Right renal cortex interstitium (tissue), 3 donors: Measurements from ENCODE around the gene TANGO2. TPM values are rescaled to one million over a fixed set of nuclear protein-coding genes. Genes with fewer than 3 reads are reported as not detected.

ENCODE experiments used
- DNase-seq, 3 donors: peaks; one replicate each; pipeline ENCODE4 v3.0.0-alpha.2; 2013; ENCODE audit warnings: low read depth in 3 of 3, low spot score in 2 of 3
- polyA plus RNA-seq, 3 donors: library from polyadenylated mRNA; unstranded; fragments of 120-200 nt; gene quantifications; one replicate each; pipeline ENCODE4 v1.2.1, GENCODE V29; 2013; ENCODE audit not compliant: insufficient read length in 3 of 3

TANGO2 gene
- polyA plus RNA-seq, 3 donors, result 9.3 to 12.0 (median 10.5) TPM

GRCh38 chr22:19994851-19995610 lies 25.9 kb upstream of the TANGO2 start:
- DNase-seq, result no peak

GRCh38 chr22:19995611-19996339 lies 25.1 kb upstream of the TANGO2 start:
- DNase-seq, result no peak

DNA sequence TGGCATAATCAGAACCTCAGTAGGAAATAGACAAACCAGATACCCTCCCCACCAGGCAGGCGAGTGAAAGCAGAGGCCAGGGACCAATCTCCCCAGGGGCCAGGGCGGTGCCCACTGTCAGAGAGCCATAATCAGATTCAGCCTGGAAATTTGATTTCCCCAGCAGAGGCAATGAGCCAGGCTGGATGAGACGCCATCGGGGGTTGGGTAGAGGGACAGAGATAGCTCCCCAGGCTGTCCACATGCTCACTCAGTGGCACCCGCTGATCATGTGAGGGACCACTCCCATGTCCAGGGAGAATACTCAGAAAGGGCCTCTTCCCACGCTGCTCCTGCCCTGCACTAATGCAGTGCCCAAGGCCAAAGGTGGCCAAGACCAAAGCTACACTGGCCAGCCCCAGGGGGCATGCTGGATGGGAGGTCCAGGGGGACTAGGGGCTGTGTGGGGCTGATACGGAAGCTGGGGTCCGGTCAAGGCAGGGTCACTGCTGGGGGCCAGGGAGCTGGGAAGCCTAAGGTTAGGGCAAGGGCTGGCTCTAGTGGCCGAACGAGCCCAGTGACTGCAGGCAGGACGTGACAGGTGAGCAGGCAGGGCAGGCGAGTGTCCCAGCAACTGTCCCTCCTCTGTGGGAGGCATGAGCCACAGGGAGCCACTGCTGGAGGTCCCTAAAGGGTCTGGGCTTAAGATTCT lies 24.1 kb upstream of the TANGO2 start:
- DNase-seq, result no peak

- no peak for DNase-seq
Measured at GRCh38 chr22:19997561-19998231, 23.2 kb upstream of the TANGO2 start.

DNA sequence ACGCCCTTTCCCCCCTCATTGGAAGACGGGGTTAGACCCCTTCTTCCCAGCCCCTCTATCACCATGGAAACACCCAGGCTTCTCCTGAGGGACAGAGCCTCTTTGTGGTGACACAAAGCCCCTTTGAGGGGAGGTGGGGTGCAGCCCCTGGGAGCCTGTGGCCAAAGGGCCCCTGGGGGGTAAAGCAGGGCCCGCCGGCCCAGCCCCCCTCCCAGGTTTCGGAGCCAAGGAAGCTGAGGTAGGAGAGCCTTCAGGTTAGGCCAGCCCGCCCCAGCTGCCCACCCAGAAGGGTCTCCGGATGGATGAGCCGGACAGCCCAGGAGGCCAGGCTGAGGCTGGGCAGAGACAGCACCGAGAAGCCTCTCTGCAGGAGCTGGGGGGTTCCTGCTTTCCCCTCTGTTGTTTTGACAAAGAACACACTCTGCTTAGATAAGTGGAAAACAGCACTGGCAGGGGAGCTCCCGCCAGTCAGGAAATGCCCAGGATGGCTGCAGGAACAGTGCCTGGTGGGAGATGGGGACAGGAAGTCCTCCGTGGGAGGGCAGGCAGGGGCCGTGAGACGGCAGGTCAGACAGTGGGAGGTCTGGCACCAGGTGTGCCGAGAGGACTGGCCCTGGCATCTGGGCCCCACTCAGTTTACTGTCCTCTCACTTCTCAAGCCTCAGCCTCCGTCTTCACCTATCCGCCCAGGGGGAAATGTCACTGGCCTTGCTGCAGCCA lies 22.5 kb upstream of the TANGO2 start:
- no peak for DNase-seq

DNA sequence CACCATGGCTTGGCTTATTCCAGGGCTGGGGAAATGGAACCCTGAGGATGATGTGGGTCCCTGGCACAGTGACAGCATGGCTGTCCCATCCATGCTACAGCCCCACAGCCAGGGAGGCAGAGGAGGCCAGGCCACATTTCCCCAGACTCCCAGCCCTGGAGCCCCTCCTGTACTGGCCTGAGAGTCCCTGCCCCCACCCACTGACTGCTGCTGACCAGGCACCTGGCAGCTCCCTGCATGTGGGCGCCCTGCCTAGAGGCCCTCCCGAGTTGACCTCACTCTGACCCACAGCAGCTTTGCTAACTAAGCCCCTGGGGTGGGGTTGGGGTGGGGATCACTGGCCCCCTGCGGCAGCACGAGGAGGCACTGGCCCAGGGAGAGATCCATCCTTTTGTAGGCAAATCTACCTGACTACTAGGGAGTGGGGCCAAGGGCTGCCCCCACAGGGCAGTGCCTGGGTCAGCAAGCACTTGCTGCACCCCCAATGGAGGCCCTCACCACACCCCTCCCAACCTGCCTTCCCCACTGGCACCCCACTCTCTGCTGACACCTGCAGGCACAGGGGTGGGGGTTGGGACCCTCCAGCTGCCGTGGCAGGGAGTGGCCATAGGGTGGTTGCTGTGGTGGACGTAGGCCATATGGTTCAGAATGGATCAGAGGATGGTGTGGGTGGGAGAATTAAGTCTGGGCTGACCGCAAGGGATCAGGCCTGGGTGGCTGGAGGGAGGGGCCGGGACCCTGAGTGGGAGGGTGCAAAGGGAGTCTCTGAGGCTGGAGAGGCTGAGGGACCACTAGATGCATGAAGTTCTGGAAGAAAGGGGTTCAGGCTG lies 21.7 kb upstream of the TANGO2 start:
- no peak for DNase-seq

DNA sequence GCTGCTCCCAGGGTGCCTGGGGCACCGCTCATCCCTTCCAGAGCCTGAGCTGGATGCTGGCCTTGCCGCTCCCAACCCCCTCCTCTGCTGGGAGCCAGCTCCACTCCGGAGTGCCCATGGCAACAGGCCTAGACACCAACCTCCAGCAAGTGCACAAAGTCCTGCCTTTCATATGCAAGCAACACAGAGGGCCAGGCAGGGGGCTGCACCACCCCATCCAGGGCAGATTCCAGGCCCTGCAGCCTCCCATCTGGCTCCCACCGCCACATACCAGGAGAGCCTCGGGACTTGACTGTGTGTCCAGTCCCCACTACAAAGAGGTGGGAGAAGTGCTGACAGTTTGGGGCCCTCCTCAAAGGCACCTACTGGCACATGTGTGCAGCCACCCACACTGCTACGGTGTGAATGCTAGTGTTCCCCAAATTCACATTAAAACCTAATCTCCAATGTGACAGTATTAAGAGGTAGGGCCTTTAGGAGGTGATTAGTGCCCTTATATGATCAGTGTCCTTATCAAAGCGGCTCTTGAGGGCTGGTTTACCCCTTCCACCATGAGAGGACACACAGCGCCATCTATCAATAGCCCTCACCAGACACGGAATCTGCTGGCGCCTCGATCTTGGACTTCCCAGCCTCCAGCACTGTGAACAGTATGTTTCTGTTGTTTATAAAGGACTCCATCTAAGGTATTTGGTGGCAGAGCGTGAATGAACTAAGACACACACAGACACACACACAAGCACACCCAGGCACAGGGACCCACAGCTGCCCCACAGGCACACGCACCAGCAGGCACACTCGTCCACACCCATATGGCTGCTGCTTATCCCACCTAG lies 20.4 kb upstream of the TANGO2 start:
- no peak for DNase-seq

- DNase-seq, result no peak
Measured at GRCh38 chr22:20001082-20001638, 19.8 kb upstream of the TANGO2 start.

DNA sequence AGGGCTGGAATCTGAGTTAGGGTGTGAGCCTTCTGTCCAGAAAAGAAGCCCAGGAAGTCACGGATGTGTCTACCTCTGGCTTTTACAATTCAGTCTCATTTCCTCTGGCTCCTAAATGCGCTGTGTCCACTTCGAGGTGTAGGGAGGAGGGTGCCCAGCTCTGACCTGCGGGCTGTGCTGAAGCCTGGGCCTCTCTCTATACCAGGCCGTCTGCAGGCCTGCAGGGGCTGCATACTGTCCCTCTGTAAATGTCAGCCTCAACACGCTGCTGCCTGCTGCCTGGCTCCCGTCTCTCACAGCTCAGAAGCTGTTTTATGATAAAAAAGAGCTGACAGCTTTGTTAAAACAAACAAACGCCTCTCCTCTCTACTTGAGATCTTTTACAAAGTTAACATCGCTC lies 18.8 kb upstream of the TANGO2 start:
- DNase-seq, result no peak

- no peak for DNase-seq
Measured at GRCh38 chr22:20002636-20003035, 18.3 kb upstream of the TANGO2 start.

DNA sequence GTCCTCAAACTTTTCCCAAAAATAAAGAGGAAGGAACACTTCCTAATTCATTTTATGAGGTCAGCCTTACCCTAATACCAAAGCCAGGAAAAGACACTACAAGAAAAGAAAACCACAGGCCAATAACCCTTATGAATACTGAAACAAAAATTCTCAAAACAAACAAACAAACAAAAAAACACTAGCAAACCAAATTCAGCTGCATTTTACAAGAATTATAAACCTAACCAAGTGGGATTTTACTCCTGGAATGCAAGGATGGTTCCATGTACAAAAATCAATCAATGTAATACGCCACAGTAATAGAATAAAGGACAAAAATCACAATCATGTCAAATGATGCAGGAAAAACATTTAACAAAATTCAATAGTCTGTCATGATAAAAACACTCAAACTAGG lies 17.6 kb upstream of the TANGO2 start:
- no peak for DNase-seq

GRCh38 chr22:20004464-20004863 lies 16.4 kb upstream of the TANGO2 start:
- no peak for DNase-seq

DNA sequence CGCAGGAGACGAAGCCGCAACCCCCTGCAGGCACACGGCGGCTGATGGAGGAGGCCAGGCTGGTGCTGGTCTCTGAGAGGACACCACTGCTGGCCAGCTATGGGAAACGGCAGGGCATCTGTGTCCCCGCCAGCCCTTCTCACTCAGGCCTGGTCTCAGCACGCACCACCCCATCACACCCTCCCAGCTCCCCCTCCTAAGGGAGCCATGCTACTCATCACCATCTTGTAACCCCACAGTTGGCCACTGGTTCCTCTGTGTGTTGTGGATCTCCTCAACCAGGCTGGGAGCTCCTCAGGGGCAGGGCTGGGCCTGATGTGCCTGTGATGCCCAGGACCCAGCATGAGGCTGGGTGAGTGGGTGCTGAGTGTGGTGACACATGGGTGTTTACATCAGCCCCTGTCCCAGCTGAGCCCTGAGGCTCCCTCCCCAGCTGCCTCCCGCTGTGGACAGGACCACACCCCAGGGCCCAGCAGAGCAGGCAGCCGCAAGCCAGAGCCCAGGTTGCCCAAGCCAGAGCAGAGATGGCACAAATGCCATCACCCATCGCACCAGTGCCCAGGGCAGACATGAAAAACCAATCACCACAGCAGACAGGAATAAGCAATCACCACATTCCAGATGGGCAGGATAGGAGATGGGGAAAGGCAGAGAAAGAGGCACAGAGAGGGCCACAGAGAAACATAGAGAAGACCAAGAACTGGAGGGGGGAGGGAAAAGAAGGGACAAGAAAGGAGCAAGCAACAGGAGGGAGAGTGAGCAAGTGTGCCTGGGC lies 12.5 kb upstream of the TANGO2 start:
- DNase-seq, result no peak

DNA sequence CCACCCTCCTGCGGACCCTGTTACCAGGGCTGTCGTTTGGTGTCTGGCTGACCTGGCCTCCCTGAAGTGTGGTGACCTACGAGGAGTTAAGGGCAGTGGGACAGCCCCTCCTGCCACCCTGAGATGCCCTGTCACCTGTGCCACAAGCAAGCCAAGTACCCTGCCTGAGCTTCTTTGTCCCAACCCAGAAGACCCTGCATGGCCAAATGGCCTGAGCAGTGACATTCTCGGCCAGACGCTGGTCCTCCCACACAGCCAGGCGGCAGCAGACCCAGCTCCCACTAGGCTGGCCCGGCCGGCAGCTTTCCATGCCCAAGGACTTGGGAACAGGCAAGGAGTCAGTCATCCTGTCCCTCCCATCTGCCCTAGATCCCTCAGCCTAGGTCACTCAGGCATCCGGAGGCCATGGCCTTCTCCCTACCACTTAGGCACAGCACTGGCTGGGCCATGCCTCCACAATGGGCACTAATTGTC lies 11.9 kb upstream of the TANGO2 start:
- no peak for DNase-seq

- no peak for DNase-seq
Measured at GRCh38 chr22:20009582-20010306, 11.2 kb upstream of the TANGO2 start.

DNA sequence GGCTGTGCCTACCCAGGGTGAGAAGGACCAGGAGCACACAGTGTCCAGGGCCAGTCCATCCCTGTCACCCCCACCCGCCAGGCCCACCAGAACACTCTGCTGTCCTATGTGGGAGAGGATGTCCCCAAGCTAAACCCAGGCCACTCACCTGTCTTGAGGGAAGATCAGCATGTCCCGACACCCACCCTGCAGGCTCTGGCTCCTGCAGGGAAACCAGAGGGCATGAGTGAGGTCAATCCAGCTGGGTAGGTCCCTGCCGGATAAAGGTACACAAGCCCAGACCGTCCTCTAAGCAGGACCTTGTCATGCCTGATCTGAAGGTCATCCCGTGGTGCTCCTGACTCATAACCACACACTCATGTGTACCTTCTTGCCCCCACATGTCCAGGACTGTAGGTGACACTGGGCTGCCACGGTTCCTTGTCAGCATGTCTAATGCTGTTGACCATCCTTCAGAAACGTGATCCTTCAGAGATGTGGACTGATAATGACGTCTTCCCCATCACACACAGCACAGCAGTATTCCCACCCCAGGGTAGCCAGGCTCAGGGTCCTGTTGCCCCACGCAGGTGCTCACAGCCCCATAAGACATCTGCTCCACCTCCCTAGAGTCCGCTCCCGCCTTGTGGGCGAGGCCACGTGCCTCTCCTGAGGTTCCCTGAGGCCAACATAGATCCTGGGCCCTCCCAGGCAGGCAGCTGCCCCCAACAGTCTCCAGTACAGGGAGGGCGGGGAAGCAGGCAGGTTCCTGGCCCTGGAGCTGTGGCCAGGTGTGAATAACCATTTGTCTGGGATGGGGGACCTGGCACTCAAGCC lies 10.4 kb upstream of the TANGO2 start:
- DNase-seq, result no peak
